Left colon (tissue), 2 donors: ENCODE results near the gene JAG1. TPM values are rescaled to one million over a fixed set of nuclear protein-coding genes. Genes with fewer than 3 reads are reported as not detected.

Experiments used
- ATAC-seq: fragments of 200-7000 bp; cut with Tn5 transposase; one replicate; pipeline ENCODE4 v1.9.1; 2020; ENCODE audit warnings: mild to moderate bottlenecking, moderate library complexity
- DNase-seq, 2 donors: peaks; one replicate each; pipeline ENCODE4 v3.0.0-alpha.2; 2020
- intact Hi-C, 2 donors: fragments of 100-400 bp; cut with DNase I in 1 of 2; cut with micrococcal nuclease in 1 of 2; formaldehyde crosslinking; loops; one replicate each; pipeline versions ENCODE4 v1.11.2 to v1.14.0; 2022; cut with DNase I, micrococcal nuclease
- long read RNA-seq: library from polyadenylated mRNA; unstranded; transcript quantifications from one replicate; pipeline ENCODE4 v2.0.0, GENCODE V29; 2021
- total RNA-seq, 2 donors: library from RNA; stranded (reverse); fragmentation: NEBNext Ultra II Directional; extraction: Animal tissue kit (Norgen Biotek cat#: 25700); gene quantifications; one replicate each; pipeline ENCODE4 v1.2.1, GENCODE V29; 2021
- donor health status: DM: no; HTN: no; CAD: no.
- donor health status: DM: yes; HTN: yes; CAD: no.

Gene JAG1
- 100 to 1,000 TPM in 1 of 2 donors, 10 to 100 TPM in 1; 78.8 to 170 TPM for total RNA-seq
- long read RNA-seq, full-length matches to known transcripts: 4 of 621 reads
- long read RNA-seq, partial matches to known transcripts: 574 of 621 reads
- long read RNA-seq, other reads (novel, unspliced or antisense): 43 of 621 reads

GRCh38 chr20:10673842-10674683 is at the start of gene JAG1:
Gene JAG1, minus strand, starts transcription at chr20:10673999. Its CDS starts 469 bp downstream, at chr20:10673530.
- ATAC-seq: peak; percentile 72
- intact Hi-C loops: loop anchor here in 1 of 2 donors (5.0 to 10.0 kb wide), 2 partner anchors 207 to 871 kb away; no protein-coding TSS in a partner anchor
- peak; percentile 95 to 97 for DNase-seq

- ATAC-seq (no peak), DNase-seq (no peak)
- intact Hi-C loops: no loop called here
Observed at GRCh38 chr20:10721976-10722375, 48.2 kb upstream of the JAG1 start.

GRCh38 chr20:10721137-10721896 is 47.5 kb upstream of the JAG1 start:
- ATAC-seq (no peak), DNase-seq (no peak)
- intact Hi-C loops: no loop called here

GRCh38 chr20:10720565-10720964 is 46.8 kb upstream of the JAG1 start:
- ATAC-seq: no peak
- intact Hi-C loops: no loop called here

GRCh38 chr20:10719740-10720385 is 46.1 kb upstream of the JAG1 start:
- intact Hi-C loops: no loop called here
- DNase-seq: no peak
- ATAC-seq: peak; percentile 79

More at GRCh38 chr20:10720565-10720964, 46.8 kb upstream of the JAG1 start:
- DNase-seq: no peak

GRCh38 chr20:10718661-10719060 is 44.9 kb upstream of the JAG1 start:
- DNase-seq (no peak), ATAC-seq (no peak)
- intact Hi-C loops: no loop called here

- intact Hi-C loops: no loop called here
- DNase-seq (no peak), ATAC-seq (peak; percentile 45)
Observed at GRCh38 chr20:10716855-10717254, 43.1 kb upstream of the JAG1 start.

GRCh38 chr20:10715035-10715434 is 41.2 kb upstream of the JAG1 start:
- ATAC-seq: peak; percentile 27
- intact Hi-C loops: no loop called here
- no peak for DNase-seq

- intact Hi-C loops: no loop called here
- no peak for ATAC-seq
- no peak for DNase-seq
Observed at GRCh38 chr20:10714236-10714975, 40.6 kb upstream of the JAG1 start.

GRCh38 chr20:10713161-10713560 is 39.4 kb upstream of the JAG1 start:
- ATAC-seq (no peak), DNase-seq (no peak)
- intact Hi-C loops: no loop called here

GRCh38 chr20:10711903-10712451 is 38.2 kb upstream of the JAG1 start:
- no peak for ATAC-seq
- intact Hi-C loops: no loop called here
- DNase-seq: no peak

GRCh38 chr20:10710991-10711775 is 37.4 kb upstream of the JAG1 start:
- DNase-seq (no peak), ATAC-seq (peak; percentile 48)
- intact Hi-C loops: no loop called here

- intact Hi-C loops: no loop called here
- no peak for DNase-seq
Observed at GRCh38 chr20:10709916-10710315, 36.1 kb upstream of the JAG1 start.

GRCh38 chr20:10708351-10709185 is 34.8 kb upstream of the JAG1 start:
- intact Hi-C loops: no loop called here
- DNase-seq (no peak), ATAC-seq (peak; percentile 88)

More at GRCh38 chr20:10709916-10710315, 36.1 kb upstream of the JAG1 start:
- no peak for ATAC-seq

GRCh38 chr20:10707791-10708190 is 34.0 kb upstream of the JAG1 start:
- ATAC-seq (no peak), DNase-seq (no peak)
- intact Hi-C loops: no loop called here

GRCh38 chr20:10707068-10707467 is 33.3 kb upstream of the JAG1 start:
- DNase-seq (no peak), ATAC-seq (no peak)
- intact Hi-C loops: no loop called here

GRCh38 chr20:10706460-10706811 is 32.6 kb upstream of the JAG1 start:
- ATAC-seq (no peak), DNase-seq (no peak)
- intact Hi-C loops: no loop called here
